Endothelial cell of umbilical vein (primary cell): ENCODE data around the gene MAP2K7. TPM values are rescaled to one million over a fixed set of nuclear protein-coding genes. Genes with fewer than 3 reads are reported as not detected.

Experiments
- BruUV-seq: library from RNA; stranded (reverse); fragments of 400-500 nt; replicated peaks from 2 replicates; lab custom pipeline; 2021; lab: Mats Ljungman, UMichigan
- CTCF ChIA-PET: fragments of 300-600, 350-600 bp; sonication (Branson Sonifier 250); formaldehyde crosslinking; loops from one replicate; lab custom pipeline; 2021; ENCODE audit warnings: antibody characterized with exemption, inconsistent platforms; lab: Charles Lee
- POLR2A ChIA-PET: fragments of 300-600, 350-600 bp; sonication (Branson Sonifier 250); formaldehyde crosslinking; loops from one replicate; lab custom pipeline; 2021; ENCODE audit warnings: antibody characterized with exemption, inconsistent platforms; lab: Charles Lee
- DNase-seq: peaks from one replicate; pipeline ENCODE4 v3.0.0-alpha.2; 2011; ENCODE audit warnings: low read depth, low spot score
- FAIRE-seq: peaks from 2 replicates; lab custom pipeline; 2011; peaks lifted over from hg19 to GRCh38; lab: Jason Lieb, UNC
- H2AFZ ChIP-seq: 2 replicates; pipeline ENCODE4 v1.6.0; 2012; ENCODE audit warnings: low read depth, low read length, control low read depth, inconsistent platforms
- H3K27ac ChIP-seq: 2 replicates; pipeline ENCODE4 v1.5.1; 2011; ENCODE audit warnings: low read depth, mild to moderate bottlenecking, control low read depth, low read length, moderate library complexity; ENCODE audit not compliant: insufficient read depth
- H3K27me3 ChIP-seq, 2 experiments: 2 replicates each; pipeline versions ENCODE4 v1.6.0 to v1.6.1; 2011; ENCODE audit warnings: low read length in 2 of 2, mixed read lengths in 1 of 2; ENCODE audit not compliant: control insufficient read depth in 2 of 2, insufficient read depth in 2 of 2
- H3K36me3 ChIP-seq, 2 experiments: 2 replicates in 1 of 2; 3 replicates in 1 of 2; pipeline ENCODE4 v1.5.1; 2011; ENCODE audit warnings: low read length in 2 of 2, mild to moderate bottlenecking in 1 of 2, moderate library complexity in 1 of 2; ENCODE audit not compliant: control insufficient read depth in 2 of 2, insufficient read depth in 2 of 2; ENCODE audit errors: extremely low read depth in 1 of 2
- H3K4me1 ChIP-seq: 3 replicates; pipeline ENCODE4 v1.5.1; 2011; ENCODE audit warnings: mild to moderate bottlenecking, low read length; ENCODE audit not compliant: control insufficient read depth, insufficient read depth; ENCODE audit errors: extremely low read depth
- H3K4me2 ChIP-seq: 2 replicates; pipeline ENCODE4 v1.6.1; 2011; ENCODE audit warnings: low read length, control low read depth, mixed read lengths; ENCODE audit not compliant: insufficient read depth
- H3K4me3 ChIP-seq, 3 experiments: fragments of 200-600 bp in 1 of 3; sonication (generic), shearing (Covaris generic) in 1 of 3; replicated peaks in 1 of 3; 2 replicates each; pipeline ENCODE4 v1.5.1; 2011 to 2016; ENCODE audit warnings: control low read depth in 3 of 3, low read length in 3 of 3, mild to moderate bottlenecking in 2 of 3, inconsistent platforms in 1 of 3, low read depth in 1 of 3, moderate library complexity in 1 of 3; ENCODE audit not compliant: insufficient read depth in 1 of 3
- H3K79me2 ChIP-seq: 2 replicates; pipeline ENCODE4 v1.6.0; 2012; ENCODE audit warnings: low read length, inconsistent platforms; ENCODE audit not compliant: control insufficient read depth, insufficient read depth
- H3K9ac ChIP-seq: replicated peaks from 2 replicates; pipeline ENCODE3; 2011; ENCODE audit warnings: low read length, control low read depth; ENCODE audit not compliant: insufficient read depth; ENCODE audit errors: extremely low read depth
- H3K9me1 ChIP-seq: replicated peaks from 3 replicates; pipeline ENCODE4 v1.6.0; 2011; ENCODE audit warnings: mild to moderate bottlenecking, low read length; ENCODE audit not compliant: control insufficient read depth, insufficient read depth; ENCODE audit errors: extremely low read depth
- H3K9me3 ChIP-seq: replicated peaks from 2 replicates; pipeline ENCODE4 v1.5.1; 2012; ENCODE audit warnings: low read length, inconsistent platforms; ENCODE audit not compliant: control insufficient read depth, insufficient read depth
- H4K20me1 ChIP-seq: replicated peaks from 2 replicates; pipeline ENCODE3; 2011; ENCODE audit warnings: mild to moderate bottlenecking, low read length; ENCODE audit not compliant: control insufficient read depth, insufficient read depth; ENCODE audit errors: extremely low read depth
- CTCF ChIP-seq, 2 donors: IDR thresholded peaks; 1 replicate in 1 of 2; 2 replicates in 1 of 2; pipeline ENCODE4 v1.5.1; 2011; ENCODE audit warnings: low read length in 2 of 2, mild to moderate bottlenecking in 2 of 2, moderate library complexity in 2 of 2, control low read depth in 1 of 2, inconsistent platforms in 1 of 2, low read depth in 1 of 2; ENCODE audit not compliant: insufficient read depth in 1 of 2; ENCODE audit errors: extremely low read depth in 1 of 2
- EZH2 ChIP-seq: IDR thresholded peaks from 2 replicates; pipeline ENCODE4 v1.6.1; 2012; ENCODE audit warnings: borderline replicate concordance, low read depth, mild to moderate bottlenecking, moderate library complexity, low read length, inconsistent platforms; ENCODE audit not compliant: severe bottlenecking
- FOS ChIP-seq: IDR thresholded peaks from 2 replicates; pipeline ENCODE4 v1.6.1; 2011; ENCODE audit warnings: mild to moderate bottlenecking, low read length, moderate library complexity, borderline replicate concordance; ENCODE audit not compliant: insufficient read depth
- GATA2 ChIP-seq: IDR thresholded peaks from 2 replicates; pipeline ENCODE4 v1.7.0; 2011; ENCODE audit warnings: low read depth, mild to moderate bottlenecking, moderate library complexity, mixed read lengths, low read length; ENCODE audit not compliant: insufficient read length, insufficient read depth
- JUN ChIP-seq: IDR thresholded peaks from 2 replicates; pipeline ENCODE4 v1.6.1; 2011; ENCODE audit warnings: borderline replicate concordance, low read depth; ENCODE audit not compliant: insufficient read length, insufficient read depth
- MAX ChIP-seq: IDR thresholded peaks from 2 replicates; pipeline ENCODE4 v1.6.1; 2011; ENCODE audit not compliant: insufficient read depth, insufficient read length
- MYC ChIP-seq: IDR thresholded peaks from one replicate; pipeline ENCODE4 v1.6.1; 2011; ENCODE audit warnings: mild to moderate bottlenecking, low read depth, low read length
- POLR2A ChIP-seq: IDR thresholded peaks from 2 replicates; pipeline ENCODE4 v1.6.1; 2012; ENCODE audit warnings: low read depth, mild to moderate bottlenecking, control low read depth, low read length
- POLR2AphosphoS5 ChIP-seq: IDR thresholded peaks from 2 replicates; pipeline ENCODE4 v1.6.1; 2012; ENCODE audit warnings: low read depth, mild to moderate bottlenecking, control low read depth, low read length, moderate library complexity; ENCODE audit not compliant: insufficient read depth
- dilution Hi-C: fragments of 300-500 bp; cut with MboI; formaldehyde crosslinking; loops from one replicate; pipeline ENCODE4 v1.15.0; 2019; ENCODE audit warnings: low sequenced_read_pairs; ENCODE audit not compliant: extremely low pct_ligation_motif_present
- intact Hi-C: fragments of 100-400 bp; cut with micrococcal nuclease; formaldehyde crosslinking; loops from one replicate; pipeline ENCODE4 v1.10.0; 2022
- polyA plus RNA-seq, 4 experiments: library from polyadenylated mRNA; depleted of rRNA in 3 of 4; stranded (reverse) in 3 of 4; unstranded in 1 of 4; fragments of >200 nt; gene quantifications; 2 replicates each; pipeline versions ENCODE4 v1.2.1 to v1.2.3, GENCODE V29; 2011 to 2012; ENCODE audit warnings: missing spikeins in 1 of 4
- total RNA-seq: library from RNA; stranded (reverse); gene quantifications from 2 replicates; pipeline ENCODE4 v1.2.3, GENCODE V29; 2021

Gene MAP2K7
- total and polyA plus RNA-seq, 2 donors (not counting 3 experiments of a cell fraction or from before 2014, with no cell fraction given): 13.8 to 36.0 TPM

GRCh38 chr19:7869910-7870511 lies 33.7 kb upstream of the MAP2K7 start:
- ChIA-PET CTCF (interaction anchor here (0.9 to 2.0 kb wide), 26 partner anchors 8 to 347 kb away, joined by 3 to 27 read pairs (median 6); partner anchors contain the start of genes LRRC8E, MAP2K7, MCOLN1 and SNAPC2), POLR2A (interaction anchor here (0.6 kb wide), 1 partner anchor 477 kb away, joined by 8 read pairs; no protein-coding TSS in a partner anchor)
- Histone ChIP-seq H2AFZ (peak overlapping the region; percentile 87), H3K4me3 (no peak overlapping the region), H3K79me2 (no peaks in the 10 kb centered on the region), H3K27ac (no peak overlapping the region), H3K4me1 (peaks cover 7% of the 10 kb centered on the region), H3K36me3 (no peaks in the 10 kb centered on the region), H3K9me3 (no peaks in the 10 kb centered on the region), H4K20me1 (no peaks in the 10 kb centered on the region), H3K27me3 (peaks cover 18 to 24% of the 10 kb centered on the region in 2 experiments), H3K9ac (no peak overlapping the region), H3K9me1 (no peaks in the 10 kb centered on the region), H3K4me2 (peak overlapping the region; percentile 54)
- no TSS peak for BruUV-seq
- intact Hi-C loops: loop anchor here (1.0 to 5.0 kb wide), 3 partner anchors 33 to 51 kb away; partner anchors contain the start of genes EVI5L, MAP2K7 and SNAPC2
- DNase-seq: peak; percentile 33
- FAIRE-seq: no peak
- dilution Hi-C loops: no loop called here
- TF ChIP-seq GATA2 (no peak), POLR2AphosphoS5 (no peak), JUN (no peak), MAX (no peak), CTCF (IDR thresholded peaks at IDR 0.05; ENCODE audit: extremely low read depth in 1 of 2, insufficient read depth in 1 of 2, low read depth in 1 of 2, low read length in 2 of 2) (no peak), POLR2A (no peak), EZH2 (no peak), FOS (no peak), MYC (no peak)
